HG02938 (cell line): ENCODE results near the gene CC2D1A.
A peak's percentile ranks its signal among the peaks of the same experiment; 100 is the strongest.

Experiments used
- ATAC-seq: cut with Tn5 transposase; IDR thresholded peaks from one replicate; pipeline ENCODE4 v1.9.1; 2021; ENCODE audit warnings: mild to moderate bottlenecking, moderate library complexity; ENCODE audit not compliant: unreplicated experiment

The CC2D1A gene

GRCh38 chr19:13905634-13906520 lies at the start of gene CC2D1A, which contains the start of gene BRME1:
Gene CC2D1A (plus strand): TSS chr19:13906201. CDS start chr19:13906442, 241 bp downstream.
Gene BRME1 (minus strand): TSS chr19:13906117. CDS start chr19:13904892, 1,225 bp downstream.
- peak; percentile 91 for ATAC-seq

- ATAC-seq: no peak
Measured at GRCh38 chr19:13856497-13856896, 49.5 kb upstream of the CC2D1A start.

GRCh38 chr19:13859361-13859880 lies 46.6 kb upstream of the CC2D1A start:
- ATAC-seq: no peak

GRCh38 chr19:13860679-13861391 lies 45.2 kb upstream of the CC2D1A start:
- no peak for ATAC-seq

- ATAC-seq: no peak
Measured at GRCh38 chr19:13861392-13861713, 44.6 kb upstream of the CC2D1A start.

- ATAC-seq: peak; percentile 63
Measured at GRCh38 chr19:13861714-13862531, 44.1 kb upstream of the CC2D1A start.

- no peak for ATAC-seq
Measured at GRCh38 chr19:13864046-13864666, 41.8 kb upstream of the CC2D1A start.

- ATAC-seq: no peak
Measured at GRCh38 chr19:13864667-13865570, 41.1 kb upstream of the CC2D1A start.

- ATAC-seq: no peak
Measured at GRCh38 chr19:13865571-13866462, 40.2 kb upstream of the CC2D1A start.

- ATAC-seq: no peak
Measured at GRCh38 chr19:13866463-13867046, 39.4 kb upstream of the CC2D1A start.

GRCh38 chr19:13868663-13869062 lies 37.3 kb upstream of the CC2D1A start:
- ATAC-seq: no peak

GRCh38 chr19:13869281-13869680 lies 36.7 kb upstream of the CC2D1A start:
- ATAC-seq: no peak

GRCh38 chr19:13870873-13871272 lies 35.1 kb upstream of the CC2D1A start:
- ATAC-seq: no peak

GRCh38 chr19:13872339-13872694 lies 33.7 kb upstream of the CC2D1A start:
- ATAC-seq: no peak

- no peak for ATAC-seq
Measured at GRCh38 chr19:13872695-13873389, 33.2 kb upstream of the CC2D1A start.

- no peak for ATAC-seq
Measured at GRCh38 chr19:13873834-13874515, 32.0 kb upstream of the CC2D1A start.

- no peak for ATAC-seq
Measured at GRCh38 chr19:13875824-13876223, 30.2 kb upstream of the CC2D1A start.
